ENCODE results near the gene TREX2. TPM values are rescaled to one million over a fixed set of nuclear protein-coding genes. Genes with fewer than 3 reads are reported as not detected.

TREX2 gene
- total RNA-seq, 4 donors from 2014 or later = 1.4 to 3.2 (median 2.9) TPM; not detected in 1

DNA sequence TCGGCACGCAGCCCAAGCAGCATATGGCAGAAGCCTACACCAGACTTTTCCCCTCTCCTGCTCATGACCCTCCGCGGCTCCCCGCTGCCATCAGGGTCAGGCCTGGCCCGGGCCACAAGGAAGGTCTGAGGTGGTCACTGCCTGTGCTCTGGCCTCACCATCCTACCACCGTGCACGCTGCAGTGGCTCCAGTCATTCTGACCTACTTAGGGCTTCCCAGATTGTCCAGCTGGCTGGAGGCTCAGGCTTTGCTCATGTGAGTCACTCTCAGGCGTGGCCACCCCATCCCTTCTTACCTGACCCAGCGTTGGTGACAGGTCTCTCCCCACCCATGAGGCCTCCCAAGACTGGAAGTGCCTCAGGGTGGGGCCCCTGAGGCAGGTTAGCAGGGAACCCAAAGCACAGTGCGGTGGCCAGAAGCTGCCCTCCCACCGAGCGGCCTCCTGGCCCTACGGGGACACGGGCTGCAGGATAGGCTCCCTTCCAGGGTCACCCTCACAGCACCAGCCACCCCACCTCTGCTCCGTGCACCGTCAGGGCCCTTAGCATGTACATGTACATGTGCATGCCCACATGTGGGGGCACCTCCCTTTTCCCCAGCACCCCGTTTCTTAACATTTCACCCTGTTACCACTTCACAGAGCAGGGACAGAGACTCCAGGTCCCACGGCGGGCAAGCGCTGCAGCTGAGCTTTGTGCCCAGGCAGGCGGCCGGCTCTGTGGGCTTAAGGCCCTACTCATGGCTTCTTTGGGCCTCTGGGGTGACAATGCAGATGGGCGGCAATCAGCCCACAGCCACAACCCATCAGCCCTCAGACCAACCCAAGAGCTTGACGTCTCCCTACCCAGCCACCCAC is 2.2 kb downstream of the TREX2 start:
- Histone ChIP-seq H3K4me1 (no peaks in the 10 kb centered on the region), H3K9me3 (no peaks in the 10 kb centered on the region), H3K36me3 (no peaks in the 10 kb centered on the region), H3K27ac (no peak overlapping the region), H3K27me3 (peaks cover 0 to 3% of the 10 kb centered on the region in 2 donors), H3K4me3 (no peak overlapping the region)
- TF ChIP-seq, protein P1, sequence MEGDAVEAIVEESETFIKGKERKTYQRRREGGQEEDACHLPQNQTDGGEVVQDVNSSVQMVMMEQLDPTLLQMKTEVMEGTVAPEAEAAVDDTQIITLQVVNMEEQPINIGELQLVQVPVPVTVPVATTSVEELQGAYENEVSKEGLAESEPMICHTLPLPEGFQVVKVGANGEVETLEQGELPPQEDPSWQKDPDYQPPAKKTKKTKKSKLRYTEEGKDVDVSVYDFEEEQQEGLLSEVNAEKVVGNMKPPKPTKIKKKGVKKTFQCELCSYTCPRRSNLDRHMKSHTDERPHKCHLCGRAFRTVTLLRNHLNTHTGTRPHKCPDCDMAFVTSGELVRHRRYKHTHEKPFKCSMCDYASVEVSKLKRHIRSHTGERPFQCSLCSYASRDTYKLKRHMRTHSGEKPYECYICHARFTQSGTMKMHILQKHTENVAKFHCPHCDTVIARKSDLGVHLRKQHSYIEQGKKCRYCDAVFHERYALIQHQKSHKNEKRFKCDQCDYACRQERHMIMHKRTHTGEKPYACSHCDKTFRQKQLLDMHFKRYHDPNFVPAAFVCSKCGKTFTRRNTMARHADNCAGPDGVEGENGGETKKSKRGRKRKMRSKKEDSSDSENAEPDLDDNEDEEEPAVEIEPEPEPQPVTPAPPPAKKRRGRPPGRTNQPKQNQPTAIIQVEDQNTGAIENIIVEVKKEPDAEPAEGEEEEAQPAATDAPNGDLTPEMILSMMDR (IDR thresholded peaks at IDR 0.05) = no peak
- TF ChIP-seq POLR2A (IDR thresholded peaks at IDR 0.05) = no peak
- intact Hi-C loops (cut with DNase I; ENCODE audit: low total_unique reads) = no loop called here
- DNase-seq = no peak

DNA sequence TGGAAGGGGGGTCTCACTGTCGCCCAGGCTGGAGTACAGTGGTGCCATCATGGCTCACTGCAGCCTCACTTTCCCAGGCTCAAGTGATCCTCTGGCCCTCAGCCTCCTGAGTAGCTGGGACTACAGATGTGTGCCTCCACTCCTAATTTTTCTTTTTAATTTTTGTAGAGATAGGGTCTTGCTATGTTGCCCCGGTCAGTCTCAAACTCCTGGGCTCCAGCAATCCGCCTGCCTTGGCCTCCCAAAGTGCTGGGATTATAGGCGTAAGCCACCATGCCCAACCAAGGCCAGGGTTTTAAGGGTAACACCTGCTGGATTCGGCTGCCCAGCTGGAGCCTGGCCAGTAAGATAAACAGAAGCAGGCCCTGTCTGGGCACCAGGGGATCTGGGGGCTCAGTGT is 3.4 kb downstream of the TREX2 start:
- Histone ChIP-seq H3K4me1 (no peaks in the 10 kb centered on the region), H3K27ac (no peak overlapping the region), H3K36me3 (no peaks in the 10 kb centered on the region), H3K4me3 (no peak overlapping the region), H3K27me3 (peaks cover 0 to 3% of the 10 kb centered on the region in 2 donors), H3K9me3 (no peaks in the 10 kb centered on the region)
- intact Hi-C loops (cut with DNase I; ENCODE audit: low total_unique reads) = no loop called here
- DNase-seq = no peak
- TF ChIP-seq, protein P1 (IDR thresholded peaks at IDR 0.05) = no peak
- TF ChIP-seq POLR2A (IDR thresholded peaks at IDR 0.05) = no peak

DNA sequence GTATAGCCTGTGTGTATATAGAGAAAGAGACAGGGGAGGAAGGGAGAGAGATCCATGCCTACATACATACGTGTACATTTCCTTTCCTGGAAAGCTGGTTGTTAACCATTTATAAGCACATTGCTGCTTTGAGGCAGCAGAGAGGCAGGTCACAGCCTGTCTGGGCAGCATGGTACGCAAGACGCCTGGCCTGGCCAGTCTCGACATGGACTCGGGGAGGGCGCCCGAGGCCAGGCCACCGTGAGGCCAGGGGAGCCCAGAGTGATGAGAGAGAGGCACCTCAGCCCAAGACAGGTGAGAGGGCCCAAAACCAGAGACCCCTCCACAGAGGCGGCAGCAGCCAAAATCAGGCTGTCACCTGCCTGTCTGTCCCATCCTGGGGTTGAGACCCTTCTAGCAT is 3.9 kb downstream of the TREX2 start:
- DNase-seq = no peak
- intact Hi-C loops (cut with DNase I; ENCODE audit: low total_unique reads) = no loop called here
- TF ChIP-seq, protein P1 (IDR thresholded peaks at IDR 0.05) = no peak
- no peak for TF ChIP-seq POLR2A (IDR thresholded peaks at IDR 0.05)
- H3K9me3 ChIP-seq = no peaks in the 10 kb centered on the region
- no peak overlapping the region for H3K27ac ChIP-seq
- H3K4me1 ChIP-seq = no peaks in the 10 kb centered on the region
- no peak overlapping the region for H3K4me3 ChIP-seq
- peaks cover 0 to 3% of the 10 kb centered on the region in 2 donors for H3K27me3 ChIP-seq
- H3K36me3 ChIP-seq = no peaks in the 10 kb centered on the region

DNA sequence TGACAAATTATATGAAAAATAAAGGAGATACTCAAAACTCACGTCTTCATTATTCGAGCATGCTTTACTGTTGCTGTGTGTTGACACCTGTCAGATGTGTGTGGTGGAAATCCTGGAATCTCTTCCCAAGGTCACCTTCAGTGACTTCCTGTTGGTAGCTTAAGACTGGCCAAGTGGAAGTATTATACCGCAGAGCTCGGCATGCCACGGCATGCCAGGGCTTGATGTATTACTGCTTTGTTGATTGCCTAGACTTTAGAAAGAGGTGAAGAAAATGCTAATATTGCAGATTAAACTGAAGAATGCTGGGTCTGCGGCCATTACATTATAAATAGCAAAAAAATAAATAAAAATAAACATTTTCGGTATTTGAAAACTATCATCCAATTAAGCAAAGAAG is 4.6 kb downstream of the TREX2 start:
- no peak for DNase-seq
- Histone ChIP-seq H3K4me1 (no peaks in the 10 kb centered on the region), H3K36me3 (no peaks in the 10 kb centered on the region), H3K27ac (no peak overlapping the region), H3K4me3 (no peak overlapping the region), H3K9me3 (no peaks in the 10 kb centered on the region), H3K27me3 (peaks cover 0 to 3% of the 10 kb centered on the region in 2 donors)
- TF ChIP-seq POLR2A (IDR thresholded peaks at IDR 0.05) = no peak
- TF ChIP-seq, protein P1 (IDR thresholded peaks at IDR 0.05) = no peak
- intact Hi-C loops (cut with DNase I; ENCODE audit: low total_unique reads) = no loop called here

DNA sequence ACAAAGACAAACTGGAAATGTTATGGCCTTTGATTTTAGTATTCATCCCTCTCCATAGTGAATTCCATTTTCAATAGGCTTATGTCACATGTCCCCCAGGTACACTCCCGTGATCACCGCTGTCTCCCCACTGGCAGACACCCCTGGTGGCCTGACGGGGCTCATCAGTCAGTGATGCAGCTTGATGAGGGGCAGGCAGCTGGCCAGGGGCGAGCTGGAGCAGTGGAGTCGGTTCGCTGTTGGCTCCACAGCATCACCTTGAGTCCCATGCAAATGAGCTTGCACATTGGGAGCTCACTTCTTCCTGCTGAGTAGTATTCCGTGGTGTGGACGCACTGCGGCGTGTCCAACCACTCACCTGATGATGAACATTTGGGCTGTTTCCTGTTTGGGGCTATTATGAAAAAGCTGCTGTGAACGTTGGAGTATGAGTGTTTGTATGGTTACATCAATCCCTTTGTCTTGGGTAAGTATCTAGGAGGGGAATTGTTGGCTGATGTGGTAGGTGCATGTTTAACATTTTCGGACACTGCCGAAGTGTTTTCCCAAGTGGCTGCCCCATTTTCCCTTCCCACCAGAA is 5.2 kb downstream of the TREX2 start:
- Histone ChIP-seq H3K27me3 (peaks cover 0 to 3% of the 10 kb centered on the region in 2 donors), H3K9me3 (no peaks in the 10 kb centered on the region), H3K4me1 (no peaks in the 10 kb centered on the region), H3K4me3 (no peak overlapping the region), H3K36me3 (no peaks in the 10 kb centered on the region), H3K27ac (no peak overlapping the region)
- no peak for DNase-seq
- intact Hi-C loops (cut with DNase I; ENCODE audit: low total_unique reads) = no loop called here
- TF ChIP-seq, protein P1 (IDR thresholded peaks at IDR 0.05) = no peak
- no peak for TF ChIP-seq POLR2A (IDR thresholded peaks at IDR 0.05)
